Small intestine (tissue), 7 donors: ENCODE measurements around the gene DLG4. TPM values are rescaled to one million over a fixed set of nuclear protein-coding genes. Genes with fewer than 3 reads are reported as not detected.

Experiments used
- DNase-seq, 2 donors: peaks; one replicate each; pipeline versions ENCODE4 v3.0.0 to v3.0.0-alpha.2; 2013
- FAIRE-seq: peaks from 2 replicates; lab custom pipeline; 2012; peaks lifted over from hg19 to GRCh38; lab: Jason Lieb, UNC
- H3K27ac ChIP-seq, 3 donors: one replicate each; pipeline ENCODE4 v1.5.1; 2013; ENCODE audit warnings: low read length in 2 of 3, mild to moderate bottlenecking in 2 of 3, control low read depth in 1 of 3, inconsistent platforms in 1 of 3, low read depth in 1 of 3, moderate library complexity in 1 of 3
- H3K27me3 ChIP-seq, 3 donors: one replicate each; pipeline ENCODE4 v1.6.1; 2013; ENCODE audit warnings: low read length in 3 of 3, inconsistent platforms in 1 of 3; ENCODE audit not compliant: control insufficient read depth in 3 of 3, insufficient read depth in 3 of 3
- H3K36me3 ChIP-seq, 3 donors: one replicate each; pipeline ENCODE4 v1.6.1; 2013; ENCODE audit warnings: low read length in 3 of 3, inconsistent platforms in 1 of 3, low read depth in 1 of 3, mild to moderate bottlenecking in 1 of 3, moderate library complexity in 1 of 3; ENCODE audit not compliant: control insufficient read depth in 3 of 3, insufficient read depth in 2 of 3
- H3K4me1 ChIP-seq, 3 donors: one replicate each; pipeline ENCODE4 v1.6.1; 2013; ENCODE audit warnings: low read length in 2 of 3, inconsistent platforms in 1 of 3, low read depth in 1 of 3, mild to moderate bottlenecking in 1 of 3, moderate library complexity in 1 of 3; ENCODE audit not compliant: control insufficient read depth in 3 of 3, insufficient read depth in 2 of 3
- H3K4me3 ChIP-seq, 3 donors: one replicate each; pipeline ENCODE4 v1.5.1; 2013; ENCODE audit warnings: low read length in 3 of 3, control low read depth in 1 of 3, inconsistent platforms in 1 of 3, low read depth in 1 of 3, mild to moderate bottlenecking in 1 of 3, moderate library complexity in 1 of 3
- H3K9me3 ChIP-seq, 2 donors: one replicate each; pipeline ENCODE4 v1.6.1; 2013; ENCODE audit warnings: low read depth in 1 of 2, low read length in 1 of 2; ENCODE audit not compliant: control insufficient read depth in 2 of 2, insufficient read depth in 1 of 2
- WGBS, 3 donors: extraction: QIAGEN DNeasy Blood & Tissue Kit; methylation state at CpG; one replicate each; pipeline ENCODE4 v1.1.7; 2013; 5-methylcytosine and 5-hydroxymethylcytosine counted together
- polyA plus RNA-seq, 4 donors: library from polyadenylated mRNA; stranded (reverse) in 3 of 4; unstranded in 1 of 4; fragments of 200-250 nt in 3 of 4; fragments of 120-200 nt in 1 of 4; gene quantifications; one replicate each; pipeline versions ENCODE4 v1.2.1 to v1.2.3, GENCODE V29; 2013
- donor health status: healthy with polysubstance abuse.
- donor health status: control.
- donor health status: control.
- donor health status: Bipolar disorder and iron deficiency.
- donor health status: healthy.

DLG4 gene
- polyA plus RNA-seq, 4 donors: 0.67 to 9.2 (median 4.2) TPM

GRCh38 chr17:7232114-7232513, 12.5 kb upstream of the DLG4 start:
- no peak overlapping the region for H3K27ac ChIP-seq
- no peak overlapping the region for H3K4me3 ChIP-seq
- H3K9me3 ChIP-seq: no peaks in the 10 kb centered on the region
- FAIRE-seq: no peak
- H3K4me1 ChIP-seq: peaks cover 2 to 38% (median 4%) of the 10 kb centered on the region in 3 donors
- no peaks in the 10 kb centered on the region for H3K27me3 ChIP-seq
- no peak for DNase-seq
- WGBS, 3 donors: 77 to 84% (median 78%) methylated on average over 5 of the region's 5 CpGs
- H3K36me3 ChIP-seq: peaks cover 6 to 69% (median 7%) of the 10 kb centered on the region in 3 donors

- Histone ChIP-seq H3K27me3 (no peaks in the 10 kb centered on the region), H3K9me3 (no peaks in the 10 kb centered on the region), H3K4me3 (no peak overlapping the region), H3K27ac (no peak overlapping the region), H3K36me3 (peaks cover 8 to 70% (median 13%) of the 10 kb centered on the region in 3 donors), H3K4me1 (peaks cover 2 to 13% (median 4%) of the 10 kb centered on the region in 3 donors)
- WGBS, 3 donors: 94 to 99% (median 95%) methylated on average over 19 of the region's 19 CpGs
- FAIRE-seq (no peak), DNase-seq (no peak)
Observed at GRCh38 chr17:7229504-7229903, 9.9 kb upstream of the DLG4 start.

GRCh38 chr17:7228920-7229319, 9.3 kb upstream of the DLG4 start:
- no peak overlapping the region for H3K27ac ChIP-seq
- H3K27me3 ChIP-seq: no peaks in the 10 kb centered on the region
- no peak for FAIRE-seq
- 90 to 92% (median 90%) methylated on average over 14 of the region's 14 CpGs for WGBS, 3 donors
- no peak for DNase-seq
- peaks cover 2 to 12% (median 4%) of the 10 kb centered on the region in 3 donors for H3K4me1 ChIP-seq
- peaks cover 12 to 76% (median 15%) of the 10 kb centered on the region in 3 donors for H3K36me3 ChIP-seq
- no peaks in the 10 kb centered on the region for H3K9me3 ChIP-seq
- H3K4me3 ChIP-seq: no peak overlapping the region

- H3K36me3 ChIP-seq: peaks cover 17 to 95% (median 27%) of the 10 kb centered on the region in 3 donors
Observed at GRCh38 chr17:7226721-7227710, 7.4 kb upstream of the DLG4 start.

GRCh38 chr17:7225711-7226331, 6.2 kb upstream of the DLG4 start:
- no peak overlapping the region for H3K4me3 ChIP-seq
- H3K27ac ChIP-seq: no peak overlapping the region
- no peak for DNase-seq
- FAIRE-seq: no peak
- peaks cover 20 to 100% (median 27%) of the 10 kb centered on the region in 3 donors for H3K36me3 ChIP-seq
- H3K9me3 ChIP-seq: no peaks in the 10 kb centered on the region
- peaks cover 0 to 15% (median 3%) of the 10 kb centered on the region in 3 donors for H3K4me1 ChIP-seq
- no peaks in the 10 kb centered on the region for H3K27me3 ChIP-seq
- 77 to 88% (median 83%) methylated on average over 14 to 21 of the region's 21 CpGs for WGBS, 3 donors

More at GRCh38 chr17:7226721-7227710, 7.4 kb upstream of the DLG4 start:
- FAIRE-seq (no peak), DNase-seq (no peak)
- WGBS, 3 donors: 92 to 94% (median 94%) methylated on average over 30 to 31 of the region's 31 CpGs
- Histone ChIP-seq H3K9me3 (no peaks in the 10 kb centered on the region), H3K4me3 (no peak overlapping the region), H3K27ac (no peak overlapping the region), H3K27me3 (no peaks in the 10 kb centered on the region), H3K4me1 (peaks cover 0 to 8% (median 0%) of the 10 kb centered on the region in 3 donors)

- 58 to 71% (median 70%) methylated on average over 15 of the region's 15 CpGs for WGBS, 3 donors
- no peak for FAIRE-seq
- Histone ChIP-seq H3K27me3 (no peaks in the 10 kb centered on the region), H3K4me3 (no peak overlapping the region), H3K27ac (no peak overlapping the region), H3K4me1 (peaks cover 0 to 22% (median 5%) of the 10 kb centered on the region in 3 donors), H3K36me3 (peaks cover 20 to 91% (median 25%) of the 10 kb centered on the region in 3 donors), H3K9me3 (no peaks in the 10 kb centered on the region)
- DNase-seq: no peak
Observed at GRCh38 chr17:7224661-7225111, 5.0 kb upstream of the DLG4 start.

- FAIRE-seq: no peak
- no peak overlapping the region for H3K27ac ChIP-seq
- no peak for DNase-seq
- WGBS, 3 donors: 78 to 86% (median 80%) methylated on average over 7 to 10 of the region's 10 CpGs
- peaks cover 0 to 27% (median 5%) of the 10 kb centered on the region in 3 donors for H3K4me1 ChIP-seq
- H3K27me3 ChIP-seq: no peaks in the 10 kb centered on the region
- H3K4me3 ChIP-seq: no peak overlapping the region
- H3K36me3 ChIP-seq: peaks cover 16 to 85% (median 24%) of the 10 kb centered on the region in 3 donors
- no peaks in the 10 kb centered on the region for H3K9me3 ChIP-seq
Observed at GRCh38 chr17:7224110-7224509, 4.5 kb upstream of the DLG4 start.

- DNase-seq (no peak), FAIRE-seq (no peak)
- no peaks in the 10 kb centered on the region for H3K27me3 ChIP-seq
- 85 to 88% (median 87%) methylated on average over 4 of the region's 4 CpGs for WGBS, 3 donors
- H3K36me3 ChIP-seq: peaks cover 16 to 78% (median 20%) of the 10 kb centered on the region in 3 donors
- H3K4me1 ChIP-seq: peaks cover 0 to 34% (median 5%) of the 10 kb centered on the region in 3 donors
- no peak overlapping the region for H3K27ac ChIP-seq
- no peak overlapping the region for H3K4me3 ChIP-seq
- H3K9me3 ChIP-seq: no peaks in the 10 kb centered on the region
Observed at GRCh38 chr17:7223375-7223774, 3.7 kb upstream of the DLG4 start.
